Subcutaneous adipose tissue (tissue), 4 donors: ENCODE data around the gene CFAP299. TPM values are rescaled to one million over a fixed set of nuclear protein-coding genes. Genes with fewer than 3 reads are reported as not detected.

Source experiments
- total RNA-seq, 4 donors: library from RNA; depleted of rRNA; stranded (reverse); fragments of >200 nt; gene quantifications; one replicate each; pipeline ENCODE4 v1.1.0, GENCODE V29; 2016
- TF ChIP-seq, protein P1 (sequence below): fragments of 450-650 bp; IDR thresholded peaks from one replicate; pipeline ENCODE4 v1.5.1; 2016; ENCODE audit warnings: low read depth, mild to moderate bottlenecking, control low read depth, antibody characterized with exemption, moderate library complexity

CFAP299 gene
- total RNA-seq, 4 donors from 2014 or later: not detected

DNA sequence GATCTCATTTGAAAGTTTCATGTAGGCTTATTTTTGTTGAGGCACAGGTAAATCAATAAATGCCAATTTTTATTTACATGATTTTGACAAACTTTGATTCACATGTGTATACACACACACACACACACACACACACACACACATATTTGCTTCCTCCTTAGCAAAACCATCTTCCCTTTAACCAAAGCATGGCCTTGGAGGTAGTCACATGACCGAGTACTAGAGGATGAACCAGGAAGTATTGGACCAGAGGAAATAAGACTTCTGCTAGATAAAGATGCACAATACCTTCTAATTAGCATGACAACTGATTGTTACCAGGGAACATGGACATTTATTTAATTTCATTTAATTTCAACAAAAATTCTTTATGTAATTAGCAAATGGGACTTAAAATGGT, 23.4 kb upstream of the CFAP299 start:
- TF ChIP-seq, protein P1, sequence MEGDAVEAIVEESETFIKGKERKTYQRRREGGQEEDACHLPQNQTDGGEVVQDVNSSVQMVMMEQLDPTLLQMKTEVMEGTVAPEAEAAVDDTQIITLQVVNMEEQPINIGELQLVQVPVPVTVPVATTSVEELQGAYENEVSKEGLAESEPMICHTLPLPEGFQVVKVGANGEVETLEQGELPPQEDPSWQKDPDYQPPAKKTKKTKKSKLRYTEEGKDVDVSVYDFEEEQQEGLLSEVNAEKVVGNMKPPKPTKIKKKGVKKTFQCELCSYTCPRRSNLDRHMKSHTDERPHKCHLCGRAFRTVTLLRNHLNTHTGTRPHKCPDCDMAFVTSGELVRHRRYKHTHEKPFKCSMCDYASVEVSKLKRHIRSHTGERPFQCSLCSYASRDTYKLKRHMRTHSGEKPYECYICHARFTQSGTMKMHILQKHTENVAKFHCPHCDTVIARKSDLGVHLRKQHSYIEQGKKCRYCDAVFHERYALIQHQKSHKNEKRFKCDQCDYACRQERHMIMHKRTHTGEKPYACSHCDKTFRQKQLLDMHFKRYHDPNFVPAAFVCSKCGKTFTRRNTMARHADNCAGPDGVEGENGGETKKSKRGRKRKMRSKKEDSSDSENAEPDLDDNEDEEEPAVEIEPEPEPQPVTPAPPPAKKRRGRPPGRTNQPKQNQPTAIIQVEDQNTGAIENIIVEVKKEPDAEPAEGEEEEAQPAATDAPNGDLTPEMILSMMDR: no peak

GRCh38 chr4:80313627-80314026, 21.9 kb upstream of the CFAP299 start:
- TF ChIP-seq, protein P1: no peak

DNA sequence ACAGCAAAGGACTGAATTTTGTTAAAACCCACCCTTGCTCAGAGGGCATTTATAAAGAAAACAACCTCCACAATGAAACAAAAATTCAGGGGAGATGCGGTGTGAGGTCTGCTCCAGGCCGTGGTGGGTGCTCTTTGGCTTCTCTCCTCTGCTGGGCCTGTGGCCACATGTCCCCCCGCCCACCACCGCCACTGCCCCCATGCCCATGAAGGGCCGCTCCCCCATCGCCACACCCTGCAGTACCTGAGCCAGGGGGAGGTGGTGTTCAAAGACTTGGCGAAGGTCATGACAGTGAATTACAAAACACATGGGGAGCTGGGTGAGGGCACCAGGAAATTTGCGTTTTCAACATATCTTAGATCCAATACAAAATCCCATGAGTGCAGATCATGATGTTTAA, 14.2 kb upstream of the CFAP299 start:
- TF ChIP-seq, protein P1: no peak

DNA sequence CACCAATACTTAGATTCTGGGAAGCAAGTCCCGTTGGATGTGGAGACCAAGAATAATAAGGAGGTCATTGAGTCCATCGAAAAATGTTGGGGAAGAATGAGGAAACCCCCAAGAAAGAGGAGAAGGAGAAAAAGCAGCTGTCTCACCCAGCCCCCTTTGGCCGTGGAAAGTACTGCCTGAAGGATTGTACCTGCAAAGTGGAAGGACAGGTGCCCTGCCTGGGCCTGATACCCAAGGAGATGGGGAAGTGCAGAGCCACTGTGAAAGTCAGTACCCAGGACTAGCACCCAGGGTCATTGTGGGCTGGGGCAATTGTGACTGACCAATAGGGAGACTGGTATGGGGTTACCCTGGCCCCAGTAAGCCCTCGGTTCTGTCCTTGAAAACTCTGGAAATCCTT, 13.8 kb upstream of the CFAP299 start:
- TF ChIP-seq, protein P1: no peak

DNA sequence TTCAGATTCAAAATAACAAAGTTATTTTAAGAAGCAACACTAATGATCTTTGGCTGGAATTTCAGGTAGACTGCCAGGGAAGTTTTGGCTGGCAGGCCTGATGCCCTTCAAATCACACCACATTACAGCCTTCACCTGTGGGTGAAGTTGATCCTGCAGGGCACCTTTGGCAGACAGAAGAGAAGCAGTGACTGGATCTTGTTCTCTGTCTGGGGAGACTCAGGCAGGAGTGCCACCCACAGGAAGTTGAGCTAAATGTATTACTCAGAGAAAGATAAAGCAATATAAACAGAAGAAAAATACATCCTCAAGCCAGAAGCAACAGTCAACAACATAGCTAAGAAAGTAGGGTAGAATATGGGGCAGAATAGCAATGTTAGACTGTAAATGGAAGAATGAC, 12.8 kb upstream of the CFAP299 start:
- TF ChIP-seq, protein P1: no peak

DNA sequence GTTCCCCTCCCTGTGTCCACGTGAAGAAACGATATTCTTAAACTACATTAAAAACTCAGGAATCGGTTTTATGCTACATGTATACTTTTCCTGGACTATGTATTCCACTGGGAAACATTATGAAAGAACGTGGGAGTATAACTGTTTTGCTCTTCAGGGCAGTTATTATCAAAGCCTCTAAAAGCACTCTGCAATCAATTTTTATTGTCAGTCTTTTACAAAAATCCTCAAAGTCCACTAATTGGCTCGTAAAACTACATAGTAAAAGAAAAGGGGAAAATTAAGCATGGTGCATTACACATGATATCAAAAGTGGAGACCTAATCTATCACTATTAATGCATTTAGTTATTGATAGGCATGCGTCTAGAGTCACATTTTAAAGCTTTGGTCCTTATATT, 11.4 kb upstream of the CFAP299 start:
- TF ChIP-seq, protein P1: no peak

- TF ChIP-seq, protein P1: no peak
Observed at GRCh38 chr4:80331693-80332092, 3.8 kb upstream of the CFAP299 start.

- TF ChIP-seq, protein P1: no peak
Observed at GRCh38 chr4:80333121-80333520, 2.4 kb upstream of the CFAP299 start.
